ENCODE results near the gene APH1A.
"Not testable (repeated sequence)": the region's sequence is repeated elsewhere in the genome, so short reads cannot be mapped to it uniquely, and the experiment has no call there.

APH1A gene

DNA sequence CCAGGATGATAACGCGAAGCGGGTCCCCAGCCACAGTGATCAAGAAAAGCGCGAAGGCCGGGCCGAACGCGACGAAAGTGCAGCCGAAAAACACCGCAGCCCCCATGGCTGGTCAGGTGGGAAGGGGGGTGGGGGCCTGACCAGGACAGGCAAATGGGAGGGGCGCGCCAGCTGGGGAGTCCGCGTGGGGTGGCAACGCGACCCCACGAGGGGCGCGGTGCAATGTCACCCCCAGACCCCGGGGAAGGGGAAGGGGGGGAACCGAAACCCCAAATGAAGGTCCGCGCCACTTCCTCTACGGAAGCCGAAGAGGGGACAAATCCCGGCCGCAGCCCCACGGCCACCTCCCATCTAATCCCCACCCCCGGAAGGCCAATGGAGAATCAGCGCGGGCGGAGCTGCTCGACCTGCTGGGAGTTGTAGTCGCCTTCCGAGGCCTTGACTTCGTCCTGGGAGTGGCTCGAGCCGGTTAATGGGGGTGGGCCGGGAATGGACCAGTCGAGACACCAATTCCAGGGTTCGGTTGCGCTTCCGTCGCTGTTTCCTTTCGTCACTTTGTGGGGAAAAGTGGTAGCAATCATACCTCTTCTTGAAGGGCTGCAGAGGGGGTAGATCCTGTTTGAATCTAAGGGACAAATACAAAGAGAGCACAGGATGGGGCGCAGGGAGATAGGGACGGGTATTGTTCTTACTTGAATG is at the start of gene APH1A:
APH1A (minus strand) TSS at position 312 of the 699 bp plus-strand sequence; CDS start at position 106, 206 bp downstream.
- peak; percentile 95 for DNase-seq

DNA sequence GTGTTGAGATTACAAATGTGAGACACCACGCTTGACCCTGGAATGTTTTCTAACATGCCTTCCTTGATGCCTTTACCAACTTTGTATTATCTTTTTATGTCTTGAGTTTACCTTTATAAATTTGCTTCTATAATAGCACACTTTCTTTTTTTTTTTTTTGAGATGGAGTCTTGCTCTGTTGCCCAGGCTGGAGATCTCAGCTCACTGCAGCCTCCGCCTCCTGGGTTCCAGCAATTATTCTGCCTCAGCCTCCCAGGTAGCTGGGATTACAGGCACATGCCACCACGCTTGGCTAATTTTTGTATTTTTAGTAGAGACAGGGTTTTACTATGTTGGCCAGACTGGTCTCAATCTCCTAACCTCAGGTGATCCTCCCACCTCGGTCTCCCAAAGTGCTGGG is 45.9 kb upstream of the APH1A start:
- not testable (repeated sequence) for DNase-seq

DNA sequence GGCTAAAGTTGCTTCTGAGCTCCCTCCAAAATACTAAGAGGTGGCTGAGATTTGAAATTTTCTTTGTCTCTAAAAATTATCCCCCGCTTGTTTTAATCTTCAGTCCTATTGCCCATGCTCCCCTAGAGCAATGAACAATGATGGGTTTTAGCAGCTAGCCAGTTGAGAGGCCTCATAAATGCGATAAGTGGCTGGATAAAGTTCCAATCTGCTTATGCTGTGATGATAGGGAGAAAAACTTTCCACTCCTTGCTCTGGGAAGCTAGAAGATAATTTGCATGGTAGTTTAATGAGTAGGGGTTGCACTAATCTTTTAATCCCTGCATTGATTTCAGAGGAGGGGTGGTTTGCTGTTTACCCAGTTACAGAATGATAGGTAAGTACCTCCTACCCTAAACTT is 42.9 kb upstream of the APH1A start:
- DNase-seq, result no peak

DNA sequence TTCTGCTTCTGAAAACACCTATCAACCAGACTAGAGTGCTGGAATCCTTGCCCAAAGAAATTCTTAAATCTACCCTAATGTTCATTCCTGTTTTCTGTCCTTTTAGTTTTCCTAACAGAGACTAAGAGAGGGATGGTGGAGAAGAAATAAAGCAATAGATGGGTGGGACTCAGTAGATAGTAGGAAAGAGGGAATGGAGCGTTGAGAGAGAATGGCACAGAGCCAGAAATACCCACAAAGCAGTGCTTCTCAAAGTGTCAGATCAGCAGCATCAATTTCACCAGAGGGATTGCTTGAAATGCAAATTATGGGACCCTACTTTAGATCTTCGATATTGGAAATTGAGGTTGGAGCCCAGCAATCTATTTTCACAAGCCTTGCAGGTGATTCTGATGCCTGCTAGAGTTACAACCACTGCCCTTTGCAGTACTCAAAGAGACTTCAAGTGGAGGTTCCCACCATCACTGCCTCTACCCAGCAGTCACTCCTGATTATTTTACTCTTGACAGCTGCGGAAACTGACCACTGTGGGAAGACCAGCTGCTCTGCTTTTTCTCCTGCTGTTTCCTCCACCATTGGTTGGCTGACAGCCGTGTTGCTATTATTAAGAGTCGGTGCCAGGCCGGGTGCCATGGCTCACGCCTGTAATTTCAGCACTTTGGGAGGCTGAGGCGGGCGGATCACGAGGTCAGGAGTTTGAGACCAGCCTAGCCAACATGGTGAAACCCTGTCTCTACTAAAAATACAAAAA is 41.1 kb upstream of the APH1A start:
- DNase-seq, result no peak

- not testable (repeated sequence) for DNase-seq
Measured at GRCh38 chr1:150308585-150308984, 39.8 kb upstream of the APH1A start.

GRCh38 chr1:150302902-150303301 is 34.1 kb upstream of the APH1A start:
- no peak for DNase-seq

DNA sequence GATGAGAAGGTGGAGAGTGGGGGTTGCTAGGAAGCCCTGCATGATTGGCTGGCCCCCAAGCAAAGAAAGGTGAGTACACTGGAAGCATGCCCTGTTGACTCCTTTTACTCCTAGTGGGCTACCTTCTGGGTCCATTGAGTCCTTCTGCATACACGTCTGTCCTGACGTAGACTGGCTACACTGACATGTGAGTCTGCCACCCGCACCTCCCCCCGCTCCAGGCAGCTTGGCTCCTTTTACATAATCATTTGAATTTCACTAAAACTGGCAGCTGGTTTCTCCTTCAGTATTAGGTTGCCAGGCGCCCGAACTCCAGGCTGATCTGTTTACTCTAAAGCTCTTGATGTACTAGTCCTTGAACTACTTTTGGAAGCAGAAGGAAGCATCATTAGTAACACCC is 33.5 kb upstream of the APH1A start:
- DNase-seq, result no peak

- no peak for DNase-seq
Measured at GRCh38 chr1:150299716-150300115, 30.9 kb upstream of the APH1A start.

- DNase-seq, result no peak
Measured at GRCh38 chr1:150295476-150295875, 26.7 kb upstream of the APH1A start.

DNA sequence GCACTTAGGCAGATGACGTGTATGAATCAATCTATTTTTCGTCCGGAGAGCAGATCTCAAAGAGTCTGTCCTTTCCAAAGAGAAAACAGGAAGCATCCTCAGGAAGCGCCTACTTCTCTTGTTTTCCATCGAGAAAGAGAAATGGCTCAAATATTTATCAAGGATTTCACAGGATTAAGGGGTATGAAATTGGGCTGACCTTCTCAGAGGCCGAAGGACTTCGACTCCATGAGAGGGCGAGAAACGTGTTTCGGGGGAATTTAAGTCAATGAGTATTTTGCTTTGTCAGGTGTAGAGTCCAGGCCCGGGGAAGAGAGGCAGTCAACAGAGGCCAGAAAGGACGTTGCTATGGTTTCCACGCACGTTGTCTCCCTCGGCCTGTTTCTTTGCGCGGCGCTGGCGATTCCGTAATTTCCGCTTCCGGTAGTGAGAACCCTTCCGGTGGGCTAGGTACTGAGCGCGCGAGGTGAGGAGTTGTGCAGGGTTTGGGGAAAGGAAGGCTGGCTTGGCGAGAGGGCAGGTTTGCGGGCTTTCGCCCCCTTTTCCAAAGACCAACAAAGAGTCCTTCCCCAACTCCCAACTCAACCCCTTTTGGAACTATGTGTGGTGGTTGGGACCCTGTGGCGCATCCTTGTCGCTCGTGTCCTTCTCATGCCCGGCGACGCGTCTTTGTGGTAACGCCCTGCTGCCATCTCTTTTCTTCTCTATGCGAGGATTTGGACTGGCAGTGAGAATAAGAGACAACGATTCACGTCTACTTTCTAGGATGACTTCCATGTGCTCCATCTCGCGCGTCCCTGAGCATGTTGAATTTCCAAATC is 24.8 kb upstream of the APH1A start, which contains the start of gene MRPS21:
MRPS21 (plus strand) TSS at position 429 of the 821 bp plus-strand sequence. CDS start 506 bp downstream, outside the sequence.
- DNase-seq, result peak; percentile 90

DNA sequence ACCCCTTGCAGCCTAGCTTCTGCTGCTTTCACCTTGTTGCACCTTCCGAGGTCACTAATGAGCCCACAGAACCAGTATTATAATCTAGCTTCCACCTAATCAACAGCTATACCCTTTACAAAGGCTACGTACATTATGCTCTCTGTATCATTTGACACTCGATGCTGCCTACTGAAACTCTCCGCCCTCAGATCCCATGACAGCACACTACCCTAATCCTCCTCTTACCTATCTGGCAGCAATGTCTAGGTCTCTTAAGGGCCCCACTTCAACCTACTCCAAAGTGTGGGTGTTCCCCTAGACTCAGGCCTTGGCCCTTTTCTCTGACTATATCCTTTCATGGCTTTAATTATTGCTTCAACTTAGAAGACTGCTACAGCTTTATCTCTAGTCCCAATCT is 20.0 kb upstream of the APH1A start:
- DNase-seq, result no peak

GRCh38 chr1:150288382-150288781 is 19.6 kb upstream of the APH1A start:
- DNase-seq, result no peak

GRCh38 chr1:150283260-150283659 is 14.4 kb upstream of the APH1A start:
- no peak for DNase-seq

DNA sequence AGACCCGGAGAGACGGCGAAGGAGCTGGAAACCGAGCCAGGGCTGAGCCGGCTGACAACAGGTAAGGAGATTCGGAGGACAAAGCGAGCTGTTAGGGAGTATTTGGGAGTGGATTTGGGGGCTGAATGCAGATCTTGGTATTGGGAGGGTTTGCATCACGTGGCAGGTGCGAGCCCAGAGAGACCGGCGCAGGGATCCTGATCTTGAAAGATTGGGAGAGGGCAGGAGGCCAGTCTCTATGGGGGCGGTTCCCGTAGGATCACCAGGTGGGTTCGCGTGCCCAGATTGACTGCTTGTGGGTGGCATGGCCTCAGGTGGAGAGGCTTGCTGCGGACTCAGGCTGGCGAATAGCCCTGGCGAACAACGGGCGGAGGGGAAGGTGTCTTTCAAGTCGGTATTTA is 13.7 kb upstream of the APH1A start:
- DNase-seq, result no peak

- DNase-seq, result peak; percentile 77
Measured at GRCh38 chr1:150281758-150282557, 13.1 kb upstream of the APH1A start, which contains the start of gene CIART. Gene CIART (plus strand): TSS chr1:150282554. CDS start chr1:150283268, 714 bp downstream.

DNA sequence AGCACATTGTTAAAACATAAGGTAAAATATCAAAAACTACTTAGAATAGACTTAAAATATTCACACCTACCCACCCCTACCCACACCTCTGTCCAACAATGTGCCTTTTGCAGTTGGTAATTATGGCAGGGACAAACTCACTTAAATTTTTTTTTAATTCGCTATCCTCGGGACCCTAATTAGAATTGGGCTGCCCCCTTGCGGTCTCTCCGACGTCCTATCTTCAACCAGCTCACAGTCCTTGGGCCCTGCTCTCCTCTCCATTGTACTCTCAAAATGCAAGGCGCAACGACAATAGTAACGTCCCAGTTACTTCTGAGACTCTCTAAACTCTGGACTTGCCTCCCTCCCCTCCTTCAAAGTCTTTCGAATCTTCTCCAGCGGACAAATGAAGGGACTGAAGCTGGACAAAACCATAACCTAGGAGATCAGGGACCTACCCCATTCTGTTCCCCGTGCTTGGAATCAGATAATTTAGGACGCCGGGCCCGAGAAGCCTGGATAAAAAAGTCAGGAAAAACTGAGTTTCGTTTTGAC is 12.5 kb upstream of the APH1A start:
- DNase-seq, result peak; percentile 73

DNA sequence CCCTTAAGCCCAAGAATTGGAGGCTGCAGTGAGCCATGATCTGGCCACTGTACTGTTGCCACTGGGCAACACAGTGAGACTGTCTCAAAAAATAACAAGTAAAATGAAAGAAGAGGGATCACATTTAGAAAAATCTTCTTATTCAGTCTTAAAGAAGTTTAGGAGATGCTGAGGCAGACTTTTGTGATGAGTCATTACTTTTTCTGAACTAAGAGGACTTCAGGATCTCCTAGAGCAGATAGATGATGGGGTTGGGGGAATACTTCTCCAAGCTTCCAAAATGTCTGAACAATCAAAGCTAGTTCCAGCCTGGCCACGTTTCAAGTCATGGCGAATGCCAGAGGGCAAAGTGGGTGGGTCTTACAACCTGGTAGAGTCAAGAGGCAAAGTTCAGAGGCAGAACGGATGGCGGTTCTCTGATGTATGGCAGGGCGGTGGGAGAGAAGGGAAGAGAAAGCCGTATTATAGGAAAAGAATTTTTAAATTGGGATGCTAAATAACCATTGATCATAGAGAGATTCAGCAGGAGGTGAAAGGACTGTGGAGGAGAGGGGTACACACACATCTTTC is 11.4 kb upstream of the APH1A start:
- no peak for DNase-seq

- DNase-seq, result no peak
Measured at GRCh38 chr1:150273311-150273710, 4.5 kb upstream of the APH1A start.

- DNase-seq, result no peak
Measured at GRCh38 chr1:150271291-150271959, 2.6 kb upstream of the APH1A start.

- no peak for DNase-seq
Measured at GRCh38 chr1:150269451-150269850, 635 bp upstream of the APH1A start.

DNA sequence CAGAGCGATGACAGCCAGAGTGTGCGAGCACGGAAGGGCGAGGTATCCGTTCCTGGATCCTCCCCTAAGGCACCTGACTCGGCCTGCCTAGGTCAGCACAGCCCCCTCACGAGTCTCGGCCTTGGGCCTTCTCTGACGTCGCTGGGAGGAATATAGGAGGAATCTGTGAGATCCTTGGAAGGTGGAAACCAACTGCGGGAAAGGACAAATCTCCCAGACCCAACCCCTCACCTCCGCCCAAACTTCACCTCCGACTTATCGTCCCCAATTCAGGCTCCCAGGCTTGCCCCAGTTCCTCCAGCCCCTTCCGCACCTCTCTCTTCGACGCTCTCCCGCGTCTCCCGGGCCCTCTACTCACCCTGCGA is 494 bp downstream of the APH1A start:
- DNase-seq, result peak; percentile 51
